Kidney (tissue), 14 donors: ENCODE results near the gene GNRH2. TPM values are rescaled to one million over a fixed set of nuclear protein-coding genes. Genes with fewer than 3 reads are reported as not detected.

Experiments used
- DNase-seq, 5 donors: peaks; one replicate each; pipeline ENCODE4 v3.0.0-alpha.2; 2013 to 2020
- FAIRE-seq: peaks from 2 replicates; lab custom pipeline; 2012; peaks lifted over from hg19 to GRCh38; lab: Jason Lieb, UNC
- H3K27ac ChIP-seq, 2 donors: one replicate each; pipeline ENCODE4 v1.7.0; 2013; ENCODE audit warnings: low read depth in 2 of 2, low read length in 2 of 2, inconsistent platforms in 1 of 2
- H3K27me3 ChIP-seq: one replicate; pipeline ENCODE4 v1.7.1; 2013; ENCODE audit warnings: low read length, inconsistent platforms; ENCODE audit not compliant: control insufficient read depth, insufficient read depth
- H3K36me3 ChIP-seq, 3 donors: one replicate each; pipeline versions ENCODE4 v1.7.0 to v1.7.1; 2013; ENCODE audit warnings: low read length in 3 of 3, control low read depth in 1 of 3, inconsistent platforms in 1 of 3; ENCODE audit not compliant: insufficient read depth in 3 of 3, control insufficient read depth in 2 of 3
- H3K4me1 ChIP-seq, 3 donors: one replicate each; pipeline versions ENCODE4 v1.7.0 to v1.7.1; 2013; ENCODE audit warnings: low read length in 3 of 3, inconsistent platforms in 1 of 3, low read depth in 1 of 3; ENCODE audit not compliant: control insufficient read depth in 2 of 3, insufficient read depth in 2 of 3
- H3K4me3 ChIP-seq, 3 donors: one replicate each; pipeline versions ENCODE4 v1.7.0 to v1.8.1; 2013; ENCODE audit warnings: low read length in 3 of 3, control low read depth in 1 of 3, inconsistent platforms in 1 of 3
- H3K9ac ChIP-seq, 3 donors: one replicate each; pipeline versions ENCODE4 v1.7.0 to v1.7.1; 2013; ENCODE audit warnings: low read length in 3 of 3, control low read depth in 1 of 3, inconsistent platforms in 1 of 3
- H3K9me3 ChIP-seq, 3 donors: one replicate each; pipeline versions ENCODE4 v1.7.0 to v1.7.1; 2013; ENCODE audit warnings: low read length in 3 of 3, control low read depth in 1 of 3, inconsistent platforms in 1 of 3; ENCODE audit not compliant: control insufficient read depth in 2 of 3, insufficient read depth in 1 of 3
- CTCF ChIP-seq: IDR thresholded peaks from 3 replicates; pipeline ENCODE4 v1.5.1; 2012; ENCODE audit warnings: mild to moderate bottlenecking, moderate library complexity, borderline replicate concordance; ENCODE audit not compliant: insufficient read depth; ENCODE audit errors: extremely low read depth
- intact Hi-C: fragments of 100-400 bp; cut with DNase I; formaldehyde crosslinking; loops from one replicate; pipeline ENCODE4 v1.11.1; 2022
- polyA plus RNA-seq: library from polyadenylated mRNA; stranded (reverse); fragments of 350-450 nt; fragmentation: Illumina TruSeq; extraction: RNeasy Lipid Tissue Mini Kit (QIAGEN cat#74804); gene quantifications from one replicate; pipeline ENCODE4 v1.2.3, GENCODE V29; 2014; ENCODE audit warnings: low read depth, low replicate concordance; ENCODE audit not compliant: insufficient read depth
- total RNA-seq: library from RNA; stranded (reverse); fragmentation: NEBNext Ultra II Directional; extraction: Animal tissue kit (Norgen Biotek cat#: 25700); gene quantifications from one replicate; pipeline ENCODE4 v1.2.1, GENCODE V29; 2021
- donor health status: control.
- donor health status: control.
- donor health status: control.
- donor health status: control.
- donor health status: control.
- donor health status: DM: yes; HTN: yes; CAD: no.
- donor health status: Normal renal cell carcinoma (clear cell type).

The GNRH2 gene
- total and polyA plus RNA-seq, 2 donors from 2014 or later, result not detected

- intact Hi-C loops, result no loop called here
- Histone ChIP-seq H3K27ac (peak overlapping the region; percentile 68 to 84), H3K36me3 (peaks cover 2 to 27% (median 9%) of the 10 kb centered on the region in 3 donors), H3K9me3 (no peaks in the 10 kb centered on the region), H3K9ac (peak overlapping the region in 1 of 3 donors; percentile 65), H3K27me3 (no peaks in the 10 kb centered on the region), H3K4me3 (peak overlapping the region in 1 of 3 donors; percentile 57), H3K4me1 (peaks cover 4 to 13% (median 12%) of the 10 kb centered on the region in 3 donors)
- FAIRE-seq (no peak), DNase-seq (peak; percentile 35 to 85 (median 70))
- no peak for TF ChIP-seq CTCF
These were observed 797 bp upstream of the GNRH2 start for GRCh38 chr20:3042625-3043024.

GRCh38 chr20:3044336-3044965 lies 1.0 kb downstream of the GNRH2 start:
- H3K4me3 ChIP-seq, result no peak overlapping the region
- TF ChIP-seq CTCF, result no peak
- FAIRE-seq (no peak), DNase-seq (peak in 2 of 5 donors; percentile 61 to 76)
- intact Hi-C loops, result no loop called here
- H3K9ac ChIP-seq, result no peak overlapping the region
- H3K9me3 ChIP-seq, result no peaks in the 10 kb centered on the region
- peak overlapping the region in 1 of 2 donors; percentile 84 for H3K27ac ChIP-seq
- no peaks in the 10 kb centered on the region for H3K27me3 ChIP-seq
- H3K4me1 ChIP-seq, result peaks cover 4 to 16% (median 12%) of the 10 kb centered on the region in 3 donors
- peaks cover 7 to 26% (median 9%) of the 10 kb centered on the region in 3 donors for H3K36me3 ChIP-seq

GRCh38 chr20:3045042-3045815 lies 1.8 kb downstream of the GNRH2 start:
- Histone ChIP-seq H3K9ac (peak overlapping the region; percentile 9 to 49 (median 19)), H3K9me3 (no peaks in the 10 kb centered on the region), H3K27me3 (no peaks in the 10 kb centered on the region), H3K4me1 (peaks cover 4 to 16% (median 12%) of the 10 kb centered on the region in 3 donors), H3K4me3 (peak overlapping the region; percentile 45 to 84 (median 55)), H3K27ac (peak overlapping the region; percentile 84 to 93), H3K36me3 (peaks cover 7 to 29% (median 9%) of the 10 kb centered on the region in 3 donors)
- FAIRE-seq (no peak), DNase-seq (no peak)
- intact Hi-C loops, result no loop called here
- TF ChIP-seq CTCF, result no peak
